Measurements from ENCODE around the gene NSUN7. TPM values are rescaled to one million over a fixed set of nuclear protein-coding genes. Genes with fewer than 3 reads are reported as not detected.

Gene NSUN7
- polyA plus RNA-seq, 4 donors, result 1.1 to 21.7 (median 3.3) TPM

DNA sequence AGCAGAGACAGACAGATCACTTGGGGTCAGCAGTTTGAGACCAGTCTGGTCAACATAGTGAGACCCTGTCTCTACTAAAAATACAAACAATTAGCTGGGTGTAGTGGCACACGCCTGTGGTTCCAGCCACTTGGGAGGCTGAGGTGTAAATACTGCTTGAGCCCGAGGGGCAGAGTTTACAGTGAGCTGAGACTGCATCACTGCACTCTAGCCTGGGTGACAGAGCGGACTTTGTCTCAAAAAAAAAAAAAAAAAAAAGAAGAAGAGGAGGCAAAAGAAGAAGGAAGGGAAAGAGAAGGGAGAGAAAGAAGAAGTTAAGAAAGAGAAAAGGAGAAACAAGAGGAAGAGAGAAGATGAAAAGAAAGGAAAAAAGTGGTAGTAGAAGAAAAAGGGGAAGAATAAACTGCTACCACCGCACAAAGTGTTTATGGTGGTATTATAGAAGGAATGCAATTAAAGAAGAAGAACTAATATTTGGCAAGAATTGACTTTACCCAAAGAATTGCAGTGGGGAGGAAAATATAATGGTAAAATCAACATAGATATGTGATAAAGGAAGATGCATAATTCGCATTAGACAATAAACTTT, 19.6 kb upstream of the NSUN7 start:
- peak overlapping the region in 1 of 3 donors; percentile 50 for H3K27ac ChIP-seq (ENCODE audit: low read depth in 1 of 3, low read length in 2 of 3)
- 30 to 58% (median 50%) methylated on average over 5 of the region's 5 CpGs for WGBS, 3 donors
- no peaks in the 10 kb centered on the region for H3K9me3 ChIP-seq (ENCODE audit: control insufficient read depth in 2 of 2, insufficient read depth in 1 of 2, low read depth in 1 of 2, low read length in 1 of 2)
- H3K4me1 ChIP-seq (ENCODE audit: control insufficient read depth in 3 of 3, insufficient read depth in 2 of 3, low read depth in 1 of 3, low read length in 2 of 3), result peaks cover 0 to 30% (median 6%) of the 10 kb centered on the region in 3 donors
- H3K27me3 ChIP-seq (ENCODE audit: control insufficient read depth in 3 of 3, insufficient read depth in 3 of 3, low read length in 3 of 3), result no peaks in the 10 kb centered on the region
- FAIRE-seq, result no peak
- H3K36me3 ChIP-seq (ENCODE audit: control insufficient read depth in 3 of 3, insufficient read depth in 2 of 3, low read depth in 1 of 3, low read length in 3 of 3), result no peaks in the 10 kb centered on the region
- DNase-seq, result peak; percentile 58 to 65
- H3K4me3 ChIP-seq (ENCODE audit: low read depth in 1 of 3, low read length in 3 of 3), result no peak overlapping the region

DNA sequence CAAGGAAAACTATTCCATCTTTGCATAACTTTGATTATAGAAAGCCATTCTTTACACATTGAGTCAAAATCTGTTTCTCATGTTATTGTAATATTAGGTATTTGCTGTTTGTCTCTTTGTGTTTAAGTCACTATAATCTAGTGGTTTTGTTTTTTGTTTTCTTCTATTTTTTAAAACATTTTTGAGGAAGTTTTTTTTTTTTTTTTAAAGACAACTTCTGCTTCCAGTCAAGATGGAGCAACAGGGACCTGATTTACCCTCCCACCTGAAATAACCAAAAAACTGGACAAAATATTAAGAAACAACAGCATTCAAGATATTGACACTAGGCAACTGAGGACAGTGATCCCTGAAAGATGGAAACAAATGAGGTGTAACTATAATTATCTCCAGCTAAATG, 18.4 kb upstream of the NSUN7 start:
- Histone ChIP-seq H3K27me3 (ENCODE audit: control insufficient read depth in 3 of 3, insufficient read depth in 3 of 3, low read length in 3 of 3) (no peaks in the 10 kb centered on the region), H3K9me3 (ENCODE audit: control insufficient read depth in 2 of 2, insufficient read depth in 1 of 2, low read depth in 1 of 2, low read length in 1 of 2) (no peaks in the 10 kb centered on the region), H3K4me1 (ENCODE audit: control insufficient read depth in 3 of 3, insufficient read depth in 2 of 3, low read depth in 1 of 3, low read length in 2 of 3) (peaks cover 0 to 30% (median 6%) of the 10 kb centered on the region in 3 donors), H3K27ac (ENCODE audit: low read depth in 1 of 3, low read length in 2 of 3) (peak overlapping the region in 2 of 3 donors; percentile 51 to 65), H3K36me3 (ENCODE audit: control insufficient read depth in 3 of 3, insufficient read depth in 2 of 3, low read depth in 1 of 3, low read length in 3 of 3) (no peaks in the 10 kb centered on the region), H3K4me3 (ENCODE audit: low read depth in 1 of 3, low read length in 3 of 3) (no peak overlapping the region)
- DNase-seq (no peak), FAIRE-seq (no peak)

DNA sequence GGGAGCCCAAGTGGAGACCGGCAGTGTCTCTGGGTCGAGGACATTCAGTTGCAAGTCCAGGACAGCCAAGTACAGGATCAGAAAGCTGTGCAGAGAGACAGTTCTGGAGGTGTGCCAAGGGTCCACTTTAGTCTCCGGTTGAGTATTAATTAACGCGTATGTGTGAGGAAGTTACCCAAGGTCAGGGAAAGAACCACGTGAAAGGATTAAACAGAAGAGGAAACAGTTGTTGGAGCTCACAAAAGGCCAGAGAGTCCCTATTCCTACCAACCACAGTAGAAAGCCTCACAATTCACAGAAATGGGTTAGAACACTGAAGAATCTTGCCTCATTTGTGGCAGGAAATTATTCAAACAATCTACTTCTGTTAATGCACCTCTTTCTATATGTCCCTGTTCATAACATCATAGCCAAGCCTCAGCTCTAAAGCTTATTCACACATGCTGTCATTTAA, 17.9 kb upstream of the NSUN7 start:
- no peak overlapping the region for H3K4me3 ChIP-seq (ENCODE audit: low read depth in 1 of 3, low read length in 3 of 3)
- H3K27ac ChIP-seq (ENCODE audit: low read depth in 1 of 3, low read length in 2 of 3), result peak overlapping the region in 2 of 3 donors; percentile 36 to 65
- WGBS, 3 donors, result 7 to 19% (median 10%) methylated on average over 6 of the region's 6 CpGs
- no peaks in the 10 kb centered on the region for H3K36me3 ChIP-seq (ENCODE audit: control insufficient read depth in 3 of 3, insufficient read depth in 2 of 3, low read depth in 1 of 3, low read length in 3 of 3)
- no peak for FAIRE-seq
- peak; percentile 90 for DNase-seq
- H3K4me1 ChIP-seq (ENCODE audit: control insufficient read depth in 3 of 3, insufficient read depth in 2 of 3, low read depth in 1 of 3, low read length in 2 of 3), result peaks cover 0 to 30% (median 6%) of the 10 kb centered on the region in 3 donors
- no peaks in the 10 kb centered on the region for H3K27me3 ChIP-seq (ENCODE audit: control insufficient read depth in 3 of 3, insufficient read depth in 3 of 3, low read length in 3 of 3)
- H3K9me3 ChIP-seq (ENCODE audit: control insufficient read depth in 2 of 2, insufficient read depth in 1 of 2, low read depth in 1 of 2, low read length in 1 of 2), result no peaks in the 10 kb centered on the region

DNA sequence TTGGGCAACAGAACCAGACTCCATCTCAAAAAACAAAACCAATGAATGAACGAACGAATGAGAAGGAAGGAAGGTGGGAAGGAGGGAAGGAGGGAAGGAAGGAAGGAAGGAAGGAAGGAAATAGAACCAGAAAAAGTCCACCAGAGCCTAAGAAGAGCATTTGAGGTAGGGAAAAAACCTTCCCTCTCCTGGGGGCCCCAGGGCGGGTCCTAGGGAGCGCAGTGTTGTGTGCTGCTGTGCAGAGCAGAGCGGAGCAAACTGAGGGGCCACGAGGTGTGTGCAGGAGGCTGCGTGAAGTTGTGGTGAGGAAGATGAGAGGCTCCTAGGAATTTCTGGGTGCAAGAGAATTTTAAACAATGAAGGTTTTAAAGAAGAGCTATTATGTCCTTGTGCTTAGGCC, 16.0 kb upstream of the NSUN7 start:
- no peak overlapping the region for H3K27ac ChIP-seq (ENCODE audit: low read depth in 1 of 3, low read length in 2 of 3)
- WGBS, 3 donors, result 84 to 87% (median 86%) methylated on average over 7 of the region's 7 CpGs
- H3K4me3 ChIP-seq (ENCODE audit: low read depth in 1 of 3, low read length in 3 of 3), result no peak overlapping the region
- FAIRE-seq, result no peak
- peaks cover 0 to 30% (median 6%) of the 10 kb centered on the region in 3 donors for H3K4me1 ChIP-seq (ENCODE audit: control insufficient read depth in 3 of 3, insufficient read depth in 2 of 3, low read depth in 1 of 3, low read length in 2 of 3)
- no peaks in the 10 kb centered on the region for H3K36me3 ChIP-seq (ENCODE audit: control insufficient read depth in 3 of 3, insufficient read depth in 2 of 3, low read depth in 1 of 3, low read length in 3 of 3)
- H3K9me3 ChIP-seq (ENCODE audit: control insufficient read depth in 2 of 2, insufficient read depth in 1 of 2, low read depth in 1 of 2, low read length in 1 of 2), result no peaks in the 10 kb centered on the region
- no peaks in the 10 kb centered on the region for H3K27me3 ChIP-seq (ENCODE audit: control insufficient read depth in 3 of 3, insufficient read depth in 3 of 3, low read length in 3 of 3)
- DNase-seq, result no peak

DNA sequence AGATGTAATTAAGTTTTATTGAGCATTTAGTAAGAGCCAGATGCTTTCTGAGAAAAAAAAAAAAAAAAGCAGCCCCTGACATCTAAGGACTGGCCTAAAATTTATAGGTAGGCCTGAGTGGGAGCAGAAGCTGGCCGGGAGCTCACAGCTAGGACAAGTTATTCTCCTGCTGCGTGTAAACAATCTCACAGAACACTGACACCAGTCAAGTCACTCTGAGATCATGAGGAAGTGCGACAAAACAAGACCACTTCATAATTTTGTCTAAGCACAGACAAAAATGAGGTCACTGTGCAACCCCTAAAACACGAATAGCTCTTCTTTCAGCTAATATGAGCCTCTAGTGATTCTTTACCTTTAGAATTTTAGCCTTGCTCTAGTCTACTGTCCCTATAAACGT, 15.3 kb upstream of the NSUN7 start:
- H3K4me3 ChIP-seq (ENCODE audit: low read depth in 1 of 3, low read length in 3 of 3), result no peak overlapping the region
- H3K27me3 ChIP-seq (ENCODE audit: control insufficient read depth in 3 of 3, insufficient read depth in 3 of 3, low read length in 3 of 3), result no peaks in the 10 kb centered on the region
- no peak for DNase-seq
- 83 to 87% (median 84%) methylated on average over 5 of the region's 5 CpGs for WGBS, 3 donors
- H3K4me1 ChIP-seq (ENCODE audit: control insufficient read depth in 3 of 3, insufficient read depth in 2 of 3, low read depth in 1 of 3, low read length in 2 of 3), result peaks cover 0 to 27% (median 6%) of the 10 kb centered on the region in 3 donors
- H3K9me3 ChIP-seq (ENCODE audit: control insufficient read depth in 2 of 2, insufficient read depth in 1 of 2, low read depth in 1 of 2, low read length in 1 of 2), result no peaks in the 10 kb centered on the region
- no peak overlapping the region for H3K27ac ChIP-seq (ENCODE audit: low read depth in 1 of 3, low read length in 2 of 3)
- no peak for FAIRE-seq
- no peaks in the 10 kb centered on the region for H3K36me3 ChIP-seq (ENCODE audit: control insufficient read depth in 3 of 3, insufficient read depth in 2 of 3, low read depth in 1 of 3, low read length in 3 of 3)

DNA sequence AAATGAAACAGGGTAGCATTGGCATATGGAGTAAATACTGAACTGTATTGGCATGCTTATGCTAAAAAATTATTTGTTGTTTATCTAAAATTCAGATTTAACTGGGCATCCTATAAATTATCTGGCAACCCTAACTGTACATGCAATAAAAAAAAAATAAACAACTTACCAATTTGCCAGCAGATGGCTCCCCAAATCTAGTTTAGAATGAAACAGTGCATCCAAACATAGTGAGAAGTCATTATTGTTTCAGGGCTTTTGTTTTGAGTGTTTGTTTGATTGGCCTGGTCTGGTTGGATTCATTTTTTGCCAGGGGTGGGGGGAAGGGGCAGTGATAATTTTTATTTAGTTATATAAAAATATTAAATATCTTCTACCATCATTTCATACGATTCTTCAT, 12.8 kb upstream of the NSUN7 start:
- DNase-seq (peak in 1 of 2 donors; percentile 56), FAIRE-seq (peak; percentile 59)
- Histone ChIP-seq H3K4me3 (ENCODE audit: low read depth in 1 of 3, low read length in 3 of 3) (no peak overlapping the region), H3K4me1 (ENCODE audit: control insufficient read depth in 3 of 3, insufficient read depth in 2 of 3, low read depth in 1 of 3, low read length in 2 of 3) (peaks cover 0 to 11% (median 2%) of the 10 kb centered on the region in 3 donors), H3K9me3 (ENCODE audit: control insufficient read depth in 2 of 2, insufficient read depth in 1 of 2, low read depth in 1 of 2, low read length in 1 of 2) (no peaks in the 10 kb centered on the region), H3K27me3 (ENCODE audit: control insufficient read depth in 3 of 3, insufficient read depth in 3 of 3, low read length in 3 of 3) (no peaks in the 10 kb centered on the region), H3K27ac (ENCODE audit: low read depth in 1 of 3, low read length in 2 of 3) (no peak overlapping the region), H3K36me3 (ENCODE audit: control insufficient read depth in 3 of 3, insufficient read depth in 2 of 3, low read depth in 1 of 3, low read length in 3 of 3) (no peaks in the 10 kb centered on the region)
- WGBS, 3 donors, result 90 to 93% (median 90%) methylated on average over 1 of the region's 1 CpG

DNA sequence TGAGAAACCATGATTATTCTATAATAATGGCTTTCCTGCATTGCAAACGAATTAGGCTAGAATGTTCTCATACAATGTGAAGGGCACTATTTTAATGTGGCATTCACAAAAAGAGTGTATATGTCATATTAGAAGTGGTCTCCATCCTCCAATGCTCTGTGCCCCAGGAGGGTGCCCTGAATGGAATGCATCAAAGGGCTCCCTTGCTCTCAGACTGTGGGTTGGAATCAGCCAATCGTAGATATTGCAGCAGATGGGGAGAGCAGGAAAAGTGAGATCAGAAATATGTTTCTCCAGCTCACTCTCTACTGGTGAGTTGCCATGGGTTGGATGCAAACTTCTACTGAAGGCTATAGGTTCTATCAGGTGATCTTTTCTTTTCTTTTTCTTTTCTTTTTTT, 11.9 kb upstream of the NSUN7 start:
- H3K27ac ChIP-seq (ENCODE audit: low read depth in 1 of 3, low read length in 2 of 3), result no peak overlapping the region
- H3K36me3 ChIP-seq (ENCODE audit: control insufficient read depth in 3 of 3, insufficient read depth in 2 of 3, low read depth in 1 of 3, low read length in 3 of 3), result no peaks in the 10 kb centered on the region
- DNase-seq (no peak), FAIRE-seq (no peak)
- H3K4me1 ChIP-seq (ENCODE audit: control insufficient read depth in 3 of 3, insufficient read depth in 2 of 3, low read depth in 1 of 3, low read length in 2 of 3), result peaks cover 0 to 5% (median 0%) of the 10 kb centered on the region in 3 donors
- no peak overlapping the region for H3K4me3 ChIP-seq (ENCODE audit: low read depth in 1 of 3, low read length in 3 of 3)
- no peaks in the 10 kb centered on the region for H3K27me3 ChIP-seq (ENCODE audit: control insufficient read depth in 3 of 3, insufficient read depth in 3 of 3, low read length in 3 of 3)
- no peaks in the 10 kb centered on the region for H3K9me3 ChIP-seq (ENCODE audit: control insufficient read depth in 2 of 2, insufficient read depth in 1 of 2, low read depth in 1 of 2, low read length in 1 of 2)
- WGBS, 3 donors, result 69 to 80% (median 74%) methylated on average over 2 of the region's 2 CpGs

DNA sequence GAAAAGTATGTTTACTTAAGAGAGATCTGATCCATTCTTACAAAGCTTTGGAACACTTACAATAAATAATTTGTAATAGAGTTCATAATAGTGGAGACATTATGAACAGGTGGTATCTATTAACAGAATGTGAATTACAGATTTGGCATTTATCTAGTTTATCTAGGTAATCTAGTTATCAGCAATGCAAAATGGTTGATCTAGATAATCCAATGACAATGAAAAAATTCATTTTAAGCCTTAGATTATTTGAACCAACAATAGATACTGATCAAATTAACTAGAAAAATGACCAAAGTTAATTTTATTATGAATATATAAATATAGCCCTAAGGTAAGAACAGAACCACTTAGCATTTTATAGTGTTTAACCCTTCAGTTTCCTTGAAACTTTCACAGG, 10.4 kb upstream of the NSUN7 start:
- FAIRE-seq (no peak), DNase-seq (no peak)
- H3K4me1 ChIP-seq (ENCODE audit: control insufficient read depth in 3 of 3, insufficient read depth in 2 of 3, low read depth in 1 of 3, low read length in 2 of 3), result no peaks in the 10 kb centered on the region
- no peaks in the 10 kb centered on the region for H3K27me3 ChIP-seq (ENCODE audit: control insufficient read depth in 3 of 3, insufficient read depth in 3 of 3, low read length in 3 of 3)
- no peak overlapping the region for H3K27ac ChIP-seq (ENCODE audit: low read depth in 1 of 3, low read length in 2 of 3)
- no peaks in the 10 kb centered on the region for H3K9me3 ChIP-seq (ENCODE audit: control insufficient read depth in 2 of 2, insufficient read depth in 1 of 2, low read depth in 1 of 2, low read length in 1 of 2)
- no peaks in the 10 kb centered on the region for H3K36me3 ChIP-seq (ENCODE audit: control insufficient read depth in 3 of 3, insufficient read depth in 2 of 3, low read depth in 1 of 3, low read length in 3 of 3)
- H3K4me3 ChIP-seq (ENCODE audit: low read depth in 1 of 3, low read length in 3 of 3), result no peak overlapping the region

DNA sequence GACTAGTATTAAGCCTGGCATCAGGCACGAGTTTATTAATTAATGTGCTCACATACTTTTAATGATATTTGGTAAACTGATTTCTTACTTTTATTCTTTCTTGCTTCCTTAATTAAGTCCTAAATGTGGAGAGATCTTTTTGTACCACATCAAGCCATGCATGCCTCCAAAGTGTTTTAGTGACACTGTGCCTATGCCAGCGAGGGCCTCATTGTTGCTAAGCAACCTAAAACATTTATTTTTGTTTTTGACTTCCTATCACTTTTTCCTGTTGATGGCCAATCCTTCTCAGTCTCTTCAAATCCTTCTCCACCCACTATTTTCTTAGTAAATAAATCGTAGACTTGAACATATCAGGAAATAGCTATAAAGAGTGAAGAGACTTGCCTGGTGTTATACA, 5.5 kb upstream of the NSUN7 start:
- no peak for FAIRE-seq

More for the DNA sequence above, 5.5 kb upstream of the NSUN7 start:
- peaks cover 0 to 5% (median 0%) of the 10 kb centered on the region in 3 donors for H3K27me3 ChIP-seq (ENCODE audit: control insufficient read depth in 3 of 3, insufficient read depth in 3 of 3, low read length in 3 of 3)
- no peaks in the 10 kb centered on the region for H3K4me1 ChIP-seq (ENCODE audit: control insufficient read depth in 3 of 3, insufficient read depth in 2 of 3, low read depth in 1 of 3, low read length in 2 of 3)
- no peak overlapping the region for H3K27ac ChIP-seq (ENCODE audit: low read depth in 1 of 3, low read length in 2 of 3)
- no peaks in the 10 kb centered on the region for H3K9me3 ChIP-seq (ENCODE audit: control insufficient read depth in 2 of 2, insufficient read depth in 1 of 2, low read depth in 1 of 2, low read length in 1 of 2)
- WGBS, 3 donors, result 32 to 49% (median 46%) methylated on average over 3 of the region's 3 CpGs
- H3K36me3 ChIP-seq (ENCODE audit: control insufficient read depth in 3 of 3, insufficient read depth in 2 of 3, low read depth in 1 of 3, low read length in 3 of 3), result no peaks in the 10 kb centered on the region
- DNase-seq, result no peak
- no peak overlapping the region for H3K4me3 ChIP-seq (ENCODE audit: low read depth in 1 of 3, low read length in 3 of 3)

All from small intestine (tissue), 7 donors.